HG03095 (cell line): ENCODE data around the gene COG1.

ENCODE experiments used
- ATAC-seq: cut with Tn5 transposase; IDR thresholded peaks from one replicate; pipeline ENCODE4 v1.9.1; 2021; ENCODE audit warnings: moderate library complexity; ENCODE audit not compliant: unreplicated experiment

Gene COG1

GRCh38 chr17:73224663-73225305 is 31.9 kb downstream of the COG1 start:
- ATAC-seq, result no peak

GRCh38 chr17:73226556-73227172 is 33.8 kb downstream of the COG1 start:
- ATAC-seq, result no peak

GRCh38 chr17:73227379-73227778 is 34.5 kb downstream of the COG1 start:
- ATAC-seq, result no peak

- no peak for ATAC-seq
These were observed 35.1 kb downstream of the COG1 start for GRCh38 chr17:73227944-73228343.

- no peak for ATAC-seq
These were observed 35.9 kb downstream of the COG1 start for GRCh38 chr17:73228748-73229236.

GRCh38 chr17:73230088-73230487 is 37.2 kb downstream of the COG1 start:
- ATAC-seq, result no peak

GRCh38 chr17:73231395-73231794 is 38.5 kb downstream of the COG1 start:
- no peak for ATAC-seq

GRCh38 chr17:73231841-73232586 is 39.2 kb downstream of the COG1 start:
- ATAC-seq, result peak; percentile 79

- peak; percentile 12 for ATAC-seq
These were observed 39.9 kb downstream of the COG1 start for GRCh38 chr17:73232587-73233373.

GRCh38 chr17:73234736-73235135 is 41.9 kb downstream of the COG1 start:
- ATAC-seq, result no peak

- ATAC-seq, result no peak
These were observed 44.9 kb downstream of the COG1 start for GRCh38 chr17:73237714-73238113.

GRCh38 chr17:73240561-73240960 is 47.7 kb downstream of the COG1 start:
- ATAC-seq, result no peak

- no peak for ATAC-seq
These were observed 54.9 kb downstream of the COG1 start for GRCh38 chr17:73247726-73248125.

GRCh38 chr17:73248532-73248931 is 55.7 kb downstream of the COG1 start:
- no peak for ATAC-seq

- no peak for ATAC-seq
These were observed 56.8 kb downstream of the COG1 start for GRCh38 chr17:73249700-73250099.

GRCh38 chr17:73250851-73251640 is 58.2 kb downstream of the COG1 start:
- ATAC-seq, result no peak

GRCh38 chr17:73251871-73252270 is 59.0 kb downstream of the COG1 start:
- no peak for ATAC-seq

GRCh38 chr17:73255671-73256181 is 62.9 kb downstream of the COG1 start:
- no peak for ATAC-seq

GRCh38 chr17:73256220-73256619 is 63.4 kb downstream of the COG1 start:
- ATAC-seq, result no peak

GRCh38 chr17:73257516-73257915 is 64.7 kb downstream of the COG1 start:
- no peak for ATAC-seq
